Gastroesophageal sphincter (tissue), 3 donors: Measurements from ENCODE around the gene SIMC1.
"Not testable (repeated sequence)": the region's sequence is repeated elsewhere in the genome, so short reads cannot be mapped to it uniquely, and the experiment has no call there.

Experiments
- EP300 ChIP-seq: sonication (generic); formaldehyde crosslinking; IDR thresholded peaks from one replicate; pipeline ENCODE4 v1.6.1; 2017; ENCODE audit warnings: antibody characterized with exemption, mild to moderate bottlenecking
- POLR2A ChIP-seq, 2 donors: fragments of 450-650 bp; IDR thresholded peaks; one replicate each; pipeline ENCODE4 v1.6.1; 2017; ENCODE audit warnings: antibody characterized with exemption in 2 of 2, mild to moderate bottlenecking in 2 of 2, moderate library complexity in 1 of 2
- POLR2AphosphoS5 ChIP-seq: sonication (generic); formaldehyde crosslinking; IDR thresholded peaks from one replicate; pipeline ENCODE4 v1.6.1; 2017; ENCODE audit warnings: antibody characterized with exemption
- TF ChIP-seq, protein P1 (sequence below), 4 experiments: fragments of 200-600 bp in 2 of 4; fragments of 450-650 bp in 2 of 4; sonication (generic) in 1 of 4; IDR thresholded peaks; one replicate each; pipeline ENCODE4 v1.5.1; 2017 to 2019; ENCODE audit warnings: antibody characterized with exemption in 4 of 4, mild to moderate bottlenecking in 2 of 4, moderate library complexity in 2 of 4

DNA sequence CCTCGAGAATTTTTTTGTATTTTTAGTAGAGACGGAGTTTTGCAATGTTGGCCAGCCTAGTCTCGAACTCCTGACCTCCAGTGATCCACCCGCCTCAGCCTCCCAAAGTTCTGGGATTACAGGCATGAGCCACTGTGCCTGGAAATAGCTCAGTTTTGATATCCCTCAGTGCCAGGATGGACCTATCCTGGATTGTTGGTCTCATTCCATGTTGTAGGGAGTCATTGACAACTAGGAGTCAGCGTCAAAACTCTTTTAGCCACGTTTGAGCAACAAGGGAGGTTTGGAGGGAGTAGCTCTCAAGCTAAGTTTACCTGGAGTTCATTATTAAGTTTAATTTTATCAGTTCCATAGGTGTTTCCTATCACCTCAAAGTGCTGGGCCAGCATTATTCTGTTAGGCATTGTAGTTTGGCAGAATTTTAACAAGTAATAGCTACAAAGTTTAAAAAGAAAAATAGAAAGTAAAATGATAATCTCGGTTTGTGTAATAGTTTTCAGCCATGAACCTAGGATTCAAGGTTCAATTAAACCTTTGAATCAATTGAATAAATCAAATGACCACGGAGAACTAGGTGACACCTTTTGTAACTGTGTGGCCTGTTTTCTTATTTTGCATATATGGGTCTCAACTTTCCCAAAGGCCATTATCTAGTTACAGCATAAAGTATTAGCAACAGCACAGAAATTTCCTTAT is 15.3 kb downstream of the SIMC1 start:
- TF ChIP-seq, protein P1, sequence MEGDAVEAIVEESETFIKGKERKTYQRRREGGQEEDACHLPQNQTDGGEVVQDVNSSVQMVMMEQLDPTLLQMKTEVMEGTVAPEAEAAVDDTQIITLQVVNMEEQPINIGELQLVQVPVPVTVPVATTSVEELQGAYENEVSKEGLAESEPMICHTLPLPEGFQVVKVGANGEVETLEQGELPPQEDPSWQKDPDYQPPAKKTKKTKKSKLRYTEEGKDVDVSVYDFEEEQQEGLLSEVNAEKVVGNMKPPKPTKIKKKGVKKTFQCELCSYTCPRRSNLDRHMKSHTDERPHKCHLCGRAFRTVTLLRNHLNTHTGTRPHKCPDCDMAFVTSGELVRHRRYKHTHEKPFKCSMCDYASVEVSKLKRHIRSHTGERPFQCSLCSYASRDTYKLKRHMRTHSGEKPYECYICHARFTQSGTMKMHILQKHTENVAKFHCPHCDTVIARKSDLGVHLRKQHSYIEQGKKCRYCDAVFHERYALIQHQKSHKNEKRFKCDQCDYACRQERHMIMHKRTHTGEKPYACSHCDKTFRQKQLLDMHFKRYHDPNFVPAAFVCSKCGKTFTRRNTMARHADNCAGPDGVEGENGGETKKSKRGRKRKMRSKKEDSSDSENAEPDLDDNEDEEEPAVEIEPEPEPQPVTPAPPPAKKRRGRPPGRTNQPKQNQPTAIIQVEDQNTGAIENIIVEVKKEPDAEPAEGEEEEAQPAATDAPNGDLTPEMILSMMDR (IDR thresholded peaks at IDR 0.05): not testable (repeated sequence)
- not testable (repeated sequence) for TF ChIP-seq POLR2A (IDR thresholded peaks at IDR 0.05); EP300; POLR2AphosphoS5
